Osteoblast (primary cell): ENCODE measurements around the gene OR10A7. TPM values are rescaled to one million over a fixed set of nuclear protein-coding genes. Genes with fewer than 3 reads are reported as not detected.

Source experiments
- DNase-seq: peaks from one replicate; pipeline ENCODE4 v3.0.0; 2011; ENCODE audit warnings: low spot score, mixed read lengths; ENCODE audit not compliant: insufficient read length; ENCODE audit errors: missing footprints
- H2AFZ ChIP-seq: 2 replicates; pipeline ENCODE4 v1.6.0; 2011; ENCODE audit warnings: mild to moderate bottlenecking, low read length
- H3K27ac ChIP-seq: 2 replicates; pipeline ENCODE4 v1.5.1; 2011; ENCODE audit warnings: mild to moderate bottlenecking, low read depth, low read length, moderate library complexity
- H3K27me3 ChIP-seq: 2 replicates; pipeline ENCODE4 v1.6.0; 2012; ENCODE audit warnings: mild to moderate bottlenecking, control low read depth, inconsistent platforms, low read length, moderate library complexity; ENCODE audit not compliant: insufficient read depth
- H3K36me3 ChIP-seq: 2 replicates; pipeline ENCODE4 v1.5.1; 2011; ENCODE audit warnings: mild to moderate bottlenecking, low read length, control low read depth, moderate library complexity; ENCODE audit not compliant: insufficient read depth
- H3K4me1 ChIP-seq: 2 replicates; pipeline ENCODE4 v1.5.1; 2011; ENCODE audit warnings: mild to moderate bottlenecking, low read length, control low read depth, moderate library complexity; ENCODE audit not compliant: insufficient read depth
- H3K4me2 ChIP-seq: 2 replicates; pipeline ENCODE4 v1.6.0; 2011; ENCODE audit warnings: mild to moderate bottlenecking, low read length; ENCODE audit not compliant: insufficient read depth
- H3K4me3 ChIP-seq: fragments of 200-600 bp; sonication (generic); 3 replicates; pipeline ENCODE4 v1.5.1; 2012; ENCODE audit warnings: mild to moderate bottlenecking, low read length, inconsistent platforms; ENCODE audit not compliant: insufficient read depth
- H3K79me2 ChIP-seq: 2 replicates; pipeline ENCODE4 v1.6.0; 2012; ENCODE audit warnings: mild to moderate bottlenecking, low read length, control low read depth, inconsistent platforms; ENCODE audit not compliant: insufficient read depth
- H3K9me3 ChIP-seq: 2 replicates; pipeline ENCODE4 v1.5.1; 2011; ENCODE audit warnings: low read depth, low read length, control low read depth
- H4K20me1 ChIP-seq: 2 replicates; pipeline ENCODE4 v1.6.0; 2012; ENCODE audit warnings: mild to moderate bottlenecking, low read length, control low read depth; ENCODE audit not compliant: insufficient read depth
- total RNA-seq: library from RNA; depleted of rRNA; stranded (reverse); fragments of >200 nt; gene quantifications from 2 replicates; pipeline ENCODE4 v1.2.3, GENCODE V29; 2012
- TF ChIP-seq, protein P1 (sequence below): IDR thresholded peaks from 2 replicates; pipeline ENCODE4 v1.5.1; 2011; ENCODE audit warnings: mild to moderate bottlenecking, low read depth, low read length, moderate library complexity; ENCODE audit errors: extremely low read depth

The OR10A7 gene
- total RNA-seq, 1 donor, result not detected

DNA sequence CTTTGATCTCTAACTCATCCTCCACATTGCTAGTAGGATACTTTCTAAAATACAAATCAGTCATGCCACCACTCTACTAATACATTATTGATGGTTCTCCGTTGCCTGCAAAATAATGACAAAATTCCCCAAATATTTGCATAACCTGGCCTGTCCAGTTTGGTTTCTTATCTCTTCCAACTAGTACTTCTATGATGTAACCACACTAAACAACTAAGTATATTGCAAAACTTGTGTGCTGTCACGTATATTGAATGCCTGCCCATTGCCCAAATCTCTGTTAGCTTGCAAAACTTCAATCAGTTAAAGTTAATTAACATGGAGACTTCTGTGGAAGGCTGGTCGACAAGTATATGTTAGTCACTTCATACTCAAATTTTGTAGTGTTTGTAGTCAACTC is 30.1 kb downstream of the OR10A7 start:
- Histone ChIP-seq H3K4me3 (no peak overlapping the region), H3K4me1 (no peaks in the 10 kb centered on the region), H3K36me3 (no peaks in the 10 kb centered on the region), H4K20me1 (no peaks in the 10 kb centered on the region), H3K4me2 (no peak overlapping the region), H3K9me3 (no peaks in the 10 kb centered on the region), H3K27me3 (no peaks in the 10 kb centered on the region), H3K27ac (no peak overlapping the region), H2AFZ (no peak overlapping the region), H3K79me2 (no peaks in the 10 kb centered on the region)
- TF ChIP-seq, protein P1, sequence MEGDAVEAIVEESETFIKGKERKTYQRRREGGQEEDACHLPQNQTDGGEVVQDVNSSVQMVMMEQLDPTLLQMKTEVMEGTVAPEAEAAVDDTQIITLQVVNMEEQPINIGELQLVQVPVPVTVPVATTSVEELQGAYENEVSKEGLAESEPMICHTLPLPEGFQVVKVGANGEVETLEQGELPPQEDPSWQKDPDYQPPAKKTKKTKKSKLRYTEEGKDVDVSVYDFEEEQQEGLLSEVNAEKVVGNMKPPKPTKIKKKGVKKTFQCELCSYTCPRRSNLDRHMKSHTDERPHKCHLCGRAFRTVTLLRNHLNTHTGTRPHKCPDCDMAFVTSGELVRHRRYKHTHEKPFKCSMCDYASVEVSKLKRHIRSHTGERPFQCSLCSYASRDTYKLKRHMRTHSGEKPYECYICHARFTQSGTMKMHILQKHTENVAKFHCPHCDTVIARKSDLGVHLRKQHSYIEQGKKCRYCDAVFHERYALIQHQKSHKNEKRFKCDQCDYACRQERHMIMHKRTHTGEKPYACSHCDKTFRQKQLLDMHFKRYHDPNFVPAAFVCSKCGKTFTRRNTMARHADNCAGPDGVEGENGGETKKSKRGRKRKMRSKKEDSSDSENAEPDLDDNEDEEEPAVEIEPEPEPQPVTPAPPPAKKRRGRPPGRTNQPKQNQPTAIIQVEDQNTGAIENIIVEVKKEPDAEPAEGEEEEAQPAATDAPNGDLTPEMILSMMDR, result no peak
- DNase-seq, result no peak

DNA sequence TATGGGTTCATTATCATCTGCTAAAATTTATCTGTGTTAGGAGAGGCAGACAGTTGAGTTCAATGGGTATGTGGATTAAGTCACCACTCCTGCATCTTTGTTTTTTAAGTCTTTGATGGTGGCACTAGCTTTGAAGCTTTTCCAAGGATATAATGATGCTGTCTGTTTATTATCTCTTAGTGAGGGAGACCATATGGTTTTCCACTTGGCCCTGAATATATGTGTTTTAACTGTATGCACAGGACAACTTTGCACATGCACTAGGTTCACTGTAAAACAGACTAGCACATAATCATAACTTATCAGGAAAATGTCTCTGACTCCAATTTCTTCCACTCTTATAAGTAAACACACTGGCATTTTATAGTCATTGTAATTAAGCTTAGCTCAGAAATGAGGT is 32.5 kb downstream of the OR10A7 start:
- TF ChIP-seq, protein P1, result no peak
- Histone ChIP-seq H3K4me3 (no peak overlapping the region), H3K27ac (no peak overlapping the region), H3K4me2 (no peak overlapping the region), H3K27me3 (no peaks in the 10 kb centered on the region), H2AFZ (no peak overlapping the region), H3K79me2 (no peaks in the 10 kb centered on the region), H3K9me3 (no peaks in the 10 kb centered on the region), H4K20me1 (no peaks in the 10 kb centered on the region), H3K36me3 (no peaks in the 10 kb centered on the region), H3K4me1 (no peaks in the 10 kb centered on the region)
- no peak for DNase-seq

DNA sequence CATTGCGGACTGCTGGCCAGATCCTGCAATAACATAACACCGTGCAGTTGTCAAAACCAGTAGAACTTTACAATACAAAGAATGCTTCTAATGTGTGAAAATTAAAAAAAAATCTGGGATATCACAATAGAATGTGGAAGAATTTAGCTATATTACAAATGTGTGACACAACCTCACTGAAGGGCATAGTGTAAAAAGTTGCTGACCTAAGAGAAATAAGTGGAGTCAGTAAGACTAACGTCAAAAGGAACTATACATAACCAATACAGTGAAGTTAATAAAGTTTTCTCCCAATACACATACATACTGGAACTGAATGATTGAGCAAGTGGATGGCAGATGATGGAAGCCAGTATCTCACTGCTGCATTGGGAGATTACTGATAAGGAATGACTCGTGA is 36.0 kb downstream of the OR10A7 start:
- Histone ChIP-seq H3K36me3 (no peaks in the 10 kb centered on the region), H4K20me1 (no peaks in the 10 kb centered on the region), H3K4me2 (no peak overlapping the region), H3K27me3 (no peaks in the 10 kb centered on the region), H3K4me1 (no peaks in the 10 kb centered on the region), H3K79me2 (no peaks in the 10 kb centered on the region), H3K9me3 (no peaks in the 10 kb centered on the region), H3K4me3 (no peak overlapping the region), H3K27ac (no peak overlapping the region), H2AFZ (no peak overlapping the region)
- TF ChIP-seq, protein P1, result no peak
- DNase-seq, result no peak

DNA sequence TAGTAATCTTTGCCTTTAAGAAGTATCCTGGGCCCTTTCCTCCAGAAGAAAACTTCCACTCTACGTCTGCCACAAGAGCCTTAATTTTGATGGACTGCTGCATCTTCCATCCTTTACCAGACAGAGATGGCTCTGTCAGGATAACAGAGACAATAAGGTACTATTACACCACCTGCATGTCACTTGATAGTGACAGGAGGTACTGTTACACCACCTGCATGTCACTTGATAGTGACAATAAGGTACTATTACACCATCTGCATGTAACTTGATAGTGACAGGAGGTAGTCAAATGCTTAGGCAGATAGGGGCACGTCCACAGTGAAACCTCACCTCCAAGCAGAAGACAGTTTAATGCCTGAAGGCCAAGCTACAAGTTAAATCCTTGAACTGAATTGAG is 37.5 kb downstream of the OR10A7 start:
- H3K9me3 ChIP-seq, result no peaks in the 10 kb centered on the region
- H3K4me2 ChIP-seq, result no peak overlapping the region

More for the DNA sequence above, 37.5 kb downstream of the OR10A7 start:
- no peak for DNase-seq
- H3K4me3 ChIP-seq, result no peak overlapping the region
- H3K27ac ChIP-seq, result no peak overlapping the region
- H3K36me3 ChIP-seq, result no peaks in the 10 kb centered on the region
- no peaks in the 10 kb centered on the region for H3K79me2 ChIP-seq
- H3K27me3 ChIP-seq, result no peaks in the 10 kb centered on the region
- H4K20me1 ChIP-seq, result no peaks in the 10 kb centered on the region
- TF ChIP-seq, protein P1, result no peak
- no peaks in the 10 kb centered on the region for H3K4me1 ChIP-seq
- H2AFZ ChIP-seq, result no peak overlapping the region

Other genes starting within 250 kb of the OR10A7 start
- not detected in 2 replicates for gene TESPA1, start 236.3 kb upstream of the OR10A7 start, total RNA-seq
- not detected in 2 replicates for gene NEUROD4, start 201.1 kb upstream of the OR10A7 start, total RNA-seq
- gene OR9K2, start 94.6 kb upstream of the OR10A7 start, total RNA-seq, result not detected in 2 replicates
- not detected in 2 replicates for gene OR6C74, start 23.6 kb downstream of the OR10A7 start, total RNA-seq
- not detected in 2 replicates for gene OR6C6, start 75.5 kb downstream of the OR10A7 start, total RNA-seq
- not detected in 2 replicates for gene OR6C1, start 93.3 kb downstream of the OR10A7 start, total RNA-seq
- not detected in 2 replicates for gene OR6C3, start 109.7 kb downstream of the OR10A7 start, total RNA-seq
- gene OR6C75, start 141.9 kb downstream of the OR10A7 start, total RNA-seq, result not detected in 2 replicates
- gene OR6C65, start 179.5 kb downstream of the OR10A7 start, total RNA-seq, result not detected in 2 replicates
- gene OR6C76, start 205.2 kb downstream of the OR10A7 start, total RNA-seq, result not detected in 2 replicates
- gene OR6C2, start 223.1 kb downstream of the OR10A7 start, total RNA-seq, result not detected in 2 replicates
- gene OR6C70, start 249.1 kb downstream of the OR10A7 start, total RNA-seq, result not detected in 2 replicates